ENCODE measurements around the gene LMNTD2.

The LMNTD2 gene

GRCh38 chr11:568306-569157 is 8.0 kb upstream of the LMNTD2 start:
- peak; percentile 73 to 88 for DNase-seq (ENCODE audit: low read depth in 1 of 2, low spot score in 1 of 2)

GRCh38 chr11:567629-568292 is 7.2 kb upstream of the LMNTD2 start:
- DNase-seq (ENCODE audit: low read depth in 1 of 2, low spot score in 1 of 2) = no peak

DNA sequence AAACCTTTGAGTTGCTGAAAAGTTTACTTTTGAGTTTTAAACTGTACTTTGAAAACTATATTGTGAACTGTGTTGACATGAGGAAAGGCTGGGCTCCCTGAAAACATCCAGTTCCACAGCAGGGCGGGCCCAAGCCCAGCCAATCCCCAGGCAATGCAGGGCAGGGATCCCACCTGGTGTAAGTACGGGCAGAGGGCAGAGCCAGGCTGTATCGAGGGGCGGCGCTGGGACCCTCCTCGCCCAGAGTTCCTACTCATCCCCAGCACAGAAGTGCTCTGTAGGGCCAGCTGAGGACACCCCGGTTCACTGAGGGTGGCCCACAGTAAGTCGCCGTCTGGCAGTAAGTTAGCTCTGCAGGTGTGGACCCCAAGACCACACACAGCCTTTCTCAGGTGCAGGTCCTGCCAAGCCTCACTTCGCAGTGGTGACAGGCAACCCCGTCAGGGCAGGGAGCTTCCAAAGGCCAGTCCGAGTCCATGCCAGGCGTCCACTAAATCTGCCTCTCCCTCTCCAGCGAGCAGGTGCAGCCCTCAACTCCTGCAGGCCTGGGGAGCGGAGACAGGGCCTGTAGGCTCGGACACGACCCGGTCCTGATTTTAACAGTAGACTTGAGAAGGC is 6.6 kb upstream of the LMNTD2 start:
- DNase-seq (ENCODE audit: low read depth in 1 of 2, low spot score in 1 of 2) = no peak

DNA sequence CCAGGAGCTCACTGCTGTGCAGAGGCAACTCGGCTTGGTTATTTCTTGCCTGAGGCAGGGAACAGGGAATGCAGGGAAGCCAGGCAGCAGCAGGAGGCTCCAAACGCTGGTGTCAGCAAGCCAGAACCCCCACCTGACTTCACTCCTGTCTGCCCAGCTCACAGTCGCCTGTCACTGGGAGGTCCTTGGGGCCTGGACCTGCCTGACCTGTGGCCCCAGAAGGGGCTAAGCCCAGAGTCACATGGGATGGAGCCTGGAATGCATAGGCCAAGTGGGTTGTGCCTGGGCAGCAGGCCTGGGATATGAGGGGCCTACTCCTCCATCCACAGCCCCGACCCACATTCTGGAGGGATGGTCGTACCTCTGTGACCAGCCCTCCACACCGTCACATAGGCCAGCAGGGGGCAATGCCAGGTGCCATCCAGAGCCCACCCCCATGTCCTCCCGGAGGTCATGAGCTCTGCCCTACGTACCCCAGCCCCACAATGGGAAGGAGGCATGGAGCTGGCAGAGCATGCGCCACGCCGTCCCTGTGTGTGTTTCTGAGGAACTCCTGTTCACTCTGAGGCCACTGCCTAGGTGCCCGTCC is 5.5 kb upstream of the LMNTD2 start:
- DNase-seq (ENCODE audit: low read depth in 1 of 2, low spot score in 1 of 2) = no peak

DNA sequence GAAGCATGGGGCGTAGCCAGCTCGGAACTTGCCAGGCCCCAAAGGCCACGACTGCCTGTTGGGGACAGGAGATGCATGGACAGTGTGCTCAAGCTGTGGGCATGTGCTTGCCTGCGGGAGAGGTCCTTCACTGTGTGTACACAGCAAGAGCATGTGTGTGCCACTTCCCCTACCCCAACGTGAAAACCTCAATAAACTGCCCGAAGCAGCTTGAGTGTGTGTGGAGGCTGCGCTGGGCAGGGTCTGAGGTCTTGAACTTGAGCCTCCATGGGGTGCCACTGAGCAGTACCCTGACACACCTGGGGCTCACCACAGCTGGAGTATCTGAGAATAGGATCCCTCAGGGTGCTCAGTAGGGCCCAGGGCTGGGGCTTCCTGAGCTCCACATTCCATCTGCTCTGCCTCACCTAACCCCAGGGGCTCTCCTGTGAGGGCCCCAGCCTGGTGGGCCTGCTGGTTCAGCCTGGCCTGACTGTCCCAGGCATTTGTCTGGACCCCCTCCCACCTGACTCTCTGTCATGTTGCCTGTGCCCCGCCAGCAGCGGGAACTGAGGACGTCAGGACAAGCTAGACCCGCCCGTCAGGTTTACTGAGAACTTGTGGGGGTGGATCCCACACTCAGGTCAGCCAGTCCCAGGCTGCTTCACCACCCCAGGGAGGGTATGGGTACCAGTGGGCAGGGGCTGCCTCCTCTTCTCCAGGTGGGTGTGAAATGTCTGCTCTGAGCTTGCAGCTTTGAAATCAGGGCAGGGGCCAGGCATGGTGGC is 3.5 kb upstream of the LMNTD2 start:
- DNase-seq (ENCODE audit: low read depth in 1 of 2, low spot score in 1 of 2) = no peak

- DNase-seq (ENCODE audit: low read depth in 1 of 2, low spot score in 1 of 2) = no peak
Measured at GRCh38 chr11:563066-563811, 2.7 kb upstream of the LMNTD2 start.

DNA sequence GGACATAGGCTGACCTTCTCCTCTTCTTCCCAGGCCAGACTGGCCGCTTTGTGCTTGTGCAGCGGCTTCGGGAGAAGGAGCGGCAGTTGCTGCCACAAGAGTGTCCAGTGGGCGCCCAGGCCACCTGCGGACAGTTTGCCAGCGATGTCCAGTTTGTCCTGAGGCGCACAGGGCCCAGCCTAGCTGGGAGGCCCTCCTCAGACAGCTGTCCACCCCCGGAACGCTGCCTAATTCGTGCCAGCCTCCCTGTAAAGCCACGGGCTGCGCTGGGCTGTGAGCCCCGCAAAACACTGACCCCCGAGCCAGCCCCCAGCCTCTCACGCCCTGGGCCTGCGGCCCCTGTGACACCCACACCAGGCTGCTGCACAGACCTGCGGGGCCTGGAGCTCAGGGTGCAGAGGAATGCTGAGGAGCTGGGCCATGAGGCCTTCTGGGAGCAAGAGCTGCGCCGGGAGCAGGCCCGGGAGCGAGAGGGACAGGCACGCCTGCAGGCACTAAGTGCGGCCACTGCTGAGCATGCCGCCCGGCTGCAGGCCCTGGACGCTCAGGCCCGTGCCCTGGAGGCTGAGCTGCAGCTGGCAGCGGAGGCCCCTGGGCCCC is 1.6 kb upstream of the LMNTD2 start:
- no peak for DNase-seq (ENCODE audit: low read depth in 1 of 2, low spot score in 1 of 2)

GRCh38 chr11:561148-562003 is 838 bp upstream of the LMNTD2 start:
- DNase-seq (ENCODE audit: low read depth in 1 of 2, low spot score in 1 of 2) = no peak

DNA sequence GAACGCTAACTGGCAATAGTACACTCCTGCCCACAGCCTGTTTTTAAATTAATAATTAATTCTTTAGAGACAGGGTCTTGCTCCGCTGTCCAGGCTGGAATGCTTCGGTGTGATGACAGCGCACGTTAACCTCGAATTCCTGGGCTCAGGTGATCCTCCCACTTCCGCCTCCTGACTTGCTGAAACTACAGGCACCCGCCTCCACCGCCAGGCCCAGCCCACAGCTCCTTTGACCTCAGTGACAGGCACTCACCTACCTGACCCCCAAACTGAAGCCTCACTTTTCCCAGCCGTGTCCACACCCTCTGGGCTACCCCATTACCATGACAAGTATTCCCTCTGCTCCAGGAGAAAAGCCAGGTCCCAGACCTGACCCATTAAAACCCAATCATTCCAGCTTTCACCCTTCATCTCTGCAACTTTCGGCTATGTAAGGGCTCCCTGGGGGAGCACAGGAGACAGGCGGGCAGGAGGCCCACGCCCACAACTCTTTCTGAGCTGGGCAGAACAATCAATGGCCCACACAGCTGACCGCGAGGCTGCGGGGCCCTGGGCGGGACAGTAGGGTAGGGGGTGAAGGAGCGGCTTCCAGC is 730 bp downstream of the LMNTD2 start:
- DNase-seq (ENCODE audit: low read depth in 1 of 2, low spot score in 1 of 2) = no peak

- no peak for DNase-seq (ENCODE audit: low read depth in 1 of 2, low spot score in 1 of 2)
Measured at GRCh38 chr11:559020-559620, 1.4 kb downstream of the LMNTD2 start.

GRCh38 chr11:558503-558902 is 2.0 kb downstream of the LMNTD2 start:
- DNase-seq (ENCODE audit: low read depth in 1 of 2, low spot score in 1 of 2) = no peak

- no peak for DNase-seq (ENCODE audit: low read depth in 1 of 2, low spot score in 1 of 2)
Measured at GRCh38 chr11:557328-558132, 3.0 kb downstream of the LMNTD2 start.

GRCh38 chr11:556662-557256 is 3.8 kb downstream of the LMNTD2 start:
- no peak for DNase-seq (ENCODE audit: low read depth in 1 of 2, low spot score in 1 of 2)

- no peak for DNase-seq (ENCODE audit: low read depth in 1 of 2, low spot score in 1 of 2)
Measured at GRCh38 chr11:555780-556661, 4.5 kb downstream of the LMNTD2 start.

DNA sequence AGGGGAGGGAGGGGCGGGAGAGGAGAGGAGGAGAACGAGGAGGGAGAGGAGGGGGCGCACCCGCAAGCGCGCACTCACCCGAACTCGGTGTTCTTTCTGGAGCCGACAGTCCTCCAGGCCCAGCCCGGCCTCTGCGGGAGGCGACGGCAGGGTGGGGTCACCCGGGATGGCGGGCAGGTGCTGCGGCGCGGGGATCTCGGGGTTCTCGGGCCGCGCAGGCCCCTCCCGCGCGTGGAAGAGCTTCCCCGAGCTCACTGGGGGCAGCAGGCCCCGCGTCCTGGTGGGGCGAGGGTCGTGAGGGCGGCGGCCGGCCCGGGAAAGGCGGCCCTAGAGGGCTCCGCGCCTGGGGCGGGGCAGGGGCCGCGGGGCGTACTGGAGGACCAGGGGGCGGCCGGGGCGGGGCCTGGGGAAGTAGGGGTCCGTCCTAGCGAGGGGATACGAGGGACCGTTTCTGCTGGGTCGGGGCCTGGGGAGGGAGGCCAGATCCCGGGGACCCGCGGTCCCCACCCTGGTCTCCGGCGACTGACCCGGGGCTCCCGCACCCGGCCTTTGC is 5.2 kb downstream of the LMNTD2 start:
- DNase-seq (ENCODE audit: low read depth in 1 of 2, low spot score in 1 of 2) = no peak

All from activated T-helper 1 cell treated with anti-CD3 and anti-CD28 coated beads, Interleukin-2, amount 50 U/mL, for 16 hours (primary cell).